H1 (cell line): ENCODE data around the gene TROAP. TPM values are rescaled to one million over a fixed set of nuclear protein-coding genes. Genes with fewer than 3 reads are reported as not detected.

ENCODE experiments used
- JUND ChIP-seq: IDR thresholded peaks from 2 replicates; pipeline ENCODE4 v1.6.1; 2011; ENCODE audit warnings: mild to moderate bottlenecking, improper control_type of control experiment, low read length
- KDM1A ChIP-seq: fragments of 200-600, 300-600 bp; sonication (generic); IDR thresholded peaks from 2 replicates; pipeline ENCODE4 v1.7.1; 2016; ENCODE audit warnings: mild to moderate bottlenecking, low read length, borderline replicate concordance
- SIN3A ChIP-seq, 2 experiments: IDR thresholded peaks in 1 of 2; conservative IDR thresholded peaks in 1 of 2; 2 replicates each; pipeline ENCODE4 v1.6.1; 2011 to 2012; ENCODE audit warnings: low read length in 2 of 2, improper control_type of control experiment in 1 of 2, low read depth in 1 of 2, mild to moderate bottlenecking in 1 of 2
- SP4 ChIP-seq: IDR thresholded peaks from 2 replicates; pipeline ENCODE4 v1.6.1; 2012; ENCODE audit warnings: low read length, inconsistent platforms
- YY1 ChIP-seq: IDR thresholded peaks from 2 replicates; pipeline ENCODE4 v1.6.1; 2011; ENCODE audit warnings: low read depth, mild to moderate bottlenecking, low read length
- polyA plus RNA-seq, 7 experiments: library from polyadenylated mRNA; depleted of rRNA in 3 of 7; stranded (reverse) in 5 of 7; unstranded in 2 of 7; fragments of >200 nt in 5 of 7; fragments of 200-250 nt in 2 of 7; gene quantifications; 1 replicate in 5 of 7; 2 replicates in 1 of 7; 4 replicates in 1 of 7; pipeline versions ENCODE4 v1.2.1 to v1.2.3, GENCODE V29; 2011 to 2013; ENCODE audit warnings: missing spikeins in 2 of 7, mixed read lengths in 2 of 7
- total RNA-seq: library from RNA; stranded (reverse); fragmentation: NEBNext Ultra II Directional; extraction: Animal tissue kit (Norgen Biotek cat#: 25700); gene quantifications from 2 replicates; pipeline ENCODE4 v1.2.1, GENCODE V29; 2021
- TF ChIP-seq, protein P1 (sequence below): fragments of 300-600 bp; sonication (generic); IDR thresholded peaks from 2 replicates; pipeline ENCODE4 v1.7.1; 2012; ENCODE audit warnings: low read length, moderate library complexity, mild to moderate bottlenecking, inconsistent platforms; ENCODE audit not compliant: insufficient replicate concordance
- TF ChIP-seq, protein P2 (sequence below), 3 experiments: IDR thresholded peaks; 1 replicate in 2 of 3; 2 replicates in 1 of 3; pipeline versions ENCODE4 v1.5.1 to v1.6.1; 2011; ENCODE audit warnings: low read length in 3 of 3, mild to moderate bottlenecking in 3 of 3, inconsistent platforms in 2 of 3, low read depth in 1 of 3, moderate library complexity in 1 of 3; ENCODE audit not compliant: insufficient read depth in 1 of 3; ENCODE audit errors: control extremely low read depth in 1 of 3

Gene TROAP
- total and polyA plus RNA-seq, 2 of the 8 experiments (the other 6 are each of a cell fraction or from before 2014, with no cell fraction given): 36.7 to 52.0 TPM

DNA sequence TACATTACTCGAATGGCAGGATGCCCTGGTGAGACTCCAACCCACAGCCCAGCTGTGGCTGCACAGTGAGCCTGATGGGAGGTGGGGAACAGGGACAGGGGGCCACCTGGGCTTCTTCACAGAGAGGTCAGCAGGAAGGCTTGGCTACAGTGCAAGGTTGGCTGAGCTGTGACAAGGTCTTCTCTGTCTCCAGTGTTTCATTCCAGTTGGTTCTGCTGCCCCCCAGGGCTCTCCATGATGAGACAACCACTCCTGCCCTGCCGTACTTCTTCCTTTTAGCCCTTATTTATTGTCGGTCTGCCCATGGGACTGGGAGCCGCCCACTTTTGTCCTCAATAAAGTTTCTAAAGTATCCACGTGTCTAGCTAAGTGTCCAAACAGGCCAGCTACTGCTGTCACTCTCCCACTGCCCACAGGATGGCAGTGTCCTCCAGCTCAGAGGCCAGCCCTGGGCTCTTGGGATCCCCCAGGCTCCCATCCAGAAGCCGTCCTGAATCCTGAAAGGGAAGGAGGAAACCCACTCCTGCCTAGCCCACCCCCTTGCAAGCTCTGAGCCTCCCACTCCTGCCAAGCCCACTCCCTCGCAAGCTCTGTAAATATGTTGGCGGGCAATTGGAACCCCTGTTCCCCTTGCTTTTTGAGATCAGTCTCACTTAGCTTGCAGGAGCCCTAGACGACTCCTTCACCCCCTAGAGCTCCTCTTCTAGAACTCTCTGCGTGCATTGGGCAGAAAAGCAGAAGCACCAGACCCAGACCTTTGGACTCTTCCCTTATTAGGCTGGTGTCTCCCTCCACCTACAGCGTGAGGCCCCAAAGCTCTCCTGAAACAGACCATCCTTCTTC is 8.5 kb downstream of the TROAP start (continued):
- TF ChIP-seq JUND: no peak
- TF ChIP-seq, protein P1, sequence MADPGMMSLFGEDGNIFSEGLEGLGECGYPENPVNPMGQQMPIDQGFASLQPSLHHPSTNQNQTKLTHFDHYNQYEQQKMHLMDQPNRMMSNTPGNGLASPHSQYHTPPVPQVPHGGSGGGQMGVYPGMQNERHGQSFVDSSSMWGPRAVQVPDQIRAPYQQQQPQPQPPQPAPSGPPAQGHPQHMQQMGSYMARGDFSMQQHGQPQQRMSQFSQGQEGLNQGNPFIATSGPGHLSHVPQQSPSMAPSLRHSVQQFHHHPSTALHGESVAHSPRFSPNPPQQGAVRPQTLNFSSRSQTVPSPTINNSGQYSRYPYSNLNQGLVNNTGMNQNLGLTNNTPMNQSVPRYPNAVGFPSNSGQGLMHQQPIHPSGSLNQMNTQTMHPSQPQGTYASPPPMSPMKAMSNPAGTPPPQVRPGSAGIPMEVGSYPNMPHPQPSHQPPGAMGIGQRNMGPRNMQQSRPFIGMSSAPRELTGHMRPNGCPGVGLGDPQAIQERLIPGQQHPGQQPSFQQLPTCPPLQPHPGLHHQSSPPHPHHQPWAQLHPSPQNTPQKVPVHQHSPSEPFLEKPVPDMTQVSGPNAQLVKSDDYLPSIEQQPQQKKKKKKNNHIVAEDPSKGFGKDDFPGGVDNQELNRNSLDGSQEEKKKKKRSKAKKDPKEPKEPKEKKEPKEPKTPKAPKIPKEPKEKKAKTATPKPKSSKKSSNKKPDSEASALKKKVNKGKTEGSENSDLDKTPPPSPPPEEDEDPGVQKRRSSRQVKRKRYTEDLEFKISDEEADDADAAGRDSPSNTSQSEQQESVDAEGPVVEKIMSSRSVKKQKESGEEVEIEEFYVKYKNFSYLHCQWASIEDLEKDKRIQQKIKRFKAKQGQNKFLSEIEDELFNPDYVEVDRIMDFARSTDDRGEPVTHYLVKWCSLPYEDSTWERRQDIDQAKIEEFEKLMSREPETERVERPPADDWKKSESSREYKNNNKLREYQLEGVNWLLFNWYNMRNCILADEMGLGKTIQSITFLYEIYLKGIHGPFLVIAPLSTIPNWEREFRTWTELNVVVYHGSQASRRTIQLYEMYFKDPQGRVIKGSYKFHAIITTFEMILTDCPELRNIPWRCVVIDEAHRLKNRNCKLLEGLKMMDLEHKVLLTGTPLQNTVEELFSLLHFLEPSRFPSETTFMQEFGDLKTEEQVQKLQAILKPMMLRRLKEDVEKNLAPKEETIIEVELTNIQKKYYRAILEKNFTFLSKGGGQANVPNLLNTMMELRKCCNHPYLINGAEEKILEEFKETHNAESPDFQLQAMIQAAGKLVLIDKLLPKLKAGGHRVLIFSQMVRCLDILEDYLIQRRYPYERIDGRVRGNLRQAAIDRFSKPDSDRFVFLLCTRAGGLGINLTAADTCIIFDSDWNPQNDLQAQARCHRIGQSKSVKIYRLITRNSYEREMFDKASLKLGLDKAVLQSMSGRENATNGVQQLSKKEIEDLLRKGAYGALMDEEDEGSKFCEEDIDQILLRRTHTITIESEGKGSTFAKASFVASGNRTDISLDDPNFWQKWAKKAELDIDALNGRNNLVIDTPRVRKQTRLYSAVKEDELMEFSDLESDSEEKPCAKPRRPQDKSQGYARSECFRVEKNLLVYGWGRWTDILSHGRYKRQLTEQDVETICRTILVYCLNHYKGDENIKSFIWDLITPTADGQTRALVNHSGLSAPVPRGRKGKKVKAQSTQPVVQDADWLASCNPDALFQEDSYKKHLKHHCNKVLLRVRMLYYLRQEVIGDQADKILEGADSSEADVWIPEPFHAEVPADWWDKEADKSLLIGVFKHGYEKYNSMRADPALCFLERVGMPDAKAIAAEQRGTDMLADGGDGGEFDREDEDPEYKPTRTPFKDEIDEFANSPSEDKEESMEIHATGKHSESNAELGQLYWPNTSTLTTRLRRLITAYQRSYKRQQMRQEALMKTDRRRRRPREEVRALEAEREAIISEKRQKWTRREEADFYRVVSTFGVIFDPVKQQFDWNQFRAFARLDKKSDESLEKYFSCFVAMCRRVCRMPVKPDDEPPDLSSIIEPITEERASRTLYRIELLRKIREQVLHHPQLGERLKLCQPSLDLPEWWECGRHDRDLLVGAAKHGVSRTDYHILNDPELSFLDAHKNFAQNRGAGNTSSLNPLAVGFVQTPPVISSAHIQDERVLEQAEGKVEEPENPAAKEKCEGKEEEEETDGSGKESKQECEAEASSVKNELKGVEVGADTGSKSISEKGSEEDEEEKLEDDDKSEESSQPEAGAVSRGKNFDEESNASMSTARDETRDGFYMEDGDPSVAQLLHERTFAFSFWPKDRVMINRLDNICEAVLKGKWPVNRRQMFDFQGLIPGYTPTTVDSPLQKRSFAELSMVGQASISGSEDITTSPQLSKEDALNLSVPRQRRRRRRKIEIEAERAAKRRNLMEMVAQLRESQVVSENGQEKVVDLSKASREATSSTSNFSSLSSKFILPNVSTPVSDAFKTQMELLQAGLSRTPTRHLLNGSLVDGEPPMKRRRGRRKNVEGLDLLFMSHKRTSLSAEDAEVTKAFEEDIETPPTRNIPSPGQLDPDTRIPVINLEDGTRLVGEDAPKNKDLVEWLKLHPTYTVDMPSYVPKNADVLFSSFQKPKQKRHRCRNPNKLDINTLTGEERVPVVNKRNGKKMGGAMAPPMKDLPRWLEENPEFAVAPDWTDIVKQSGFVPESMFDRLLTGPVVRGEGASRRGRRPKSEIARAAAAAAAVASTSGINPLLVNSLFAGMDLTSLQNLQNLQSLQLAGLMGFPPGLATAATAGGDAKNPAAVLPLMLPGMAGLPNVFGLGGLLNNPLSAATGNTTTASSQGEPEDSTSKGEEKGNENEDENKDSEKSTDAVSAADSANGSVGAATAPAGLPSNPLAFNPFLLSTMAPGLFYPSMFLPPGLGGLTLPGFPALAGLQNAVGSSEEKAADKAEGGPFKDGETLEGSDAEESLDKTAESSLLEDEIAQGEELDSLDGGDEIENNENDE: no peak
- no peak for TF ChIP-seq YY1
- peak in 1 of 2 experiments; percentile 74; a peak in 1 of 4 replicates for TF ChIP-seq SIN3A (conservative IDR thresholded peaks at IDR 0.05 in 1 of 2, IDR thresholded peaks at IDR 0.05 in 1 of 2; ENCODE audit: low read depth in 1 of 2, low read length in 2 of 2)
- TF ChIP-seq SP4: no peak
- TF ChIP-seq KDM1A: no peak
- TF ChIP-seq, protein P2, sequence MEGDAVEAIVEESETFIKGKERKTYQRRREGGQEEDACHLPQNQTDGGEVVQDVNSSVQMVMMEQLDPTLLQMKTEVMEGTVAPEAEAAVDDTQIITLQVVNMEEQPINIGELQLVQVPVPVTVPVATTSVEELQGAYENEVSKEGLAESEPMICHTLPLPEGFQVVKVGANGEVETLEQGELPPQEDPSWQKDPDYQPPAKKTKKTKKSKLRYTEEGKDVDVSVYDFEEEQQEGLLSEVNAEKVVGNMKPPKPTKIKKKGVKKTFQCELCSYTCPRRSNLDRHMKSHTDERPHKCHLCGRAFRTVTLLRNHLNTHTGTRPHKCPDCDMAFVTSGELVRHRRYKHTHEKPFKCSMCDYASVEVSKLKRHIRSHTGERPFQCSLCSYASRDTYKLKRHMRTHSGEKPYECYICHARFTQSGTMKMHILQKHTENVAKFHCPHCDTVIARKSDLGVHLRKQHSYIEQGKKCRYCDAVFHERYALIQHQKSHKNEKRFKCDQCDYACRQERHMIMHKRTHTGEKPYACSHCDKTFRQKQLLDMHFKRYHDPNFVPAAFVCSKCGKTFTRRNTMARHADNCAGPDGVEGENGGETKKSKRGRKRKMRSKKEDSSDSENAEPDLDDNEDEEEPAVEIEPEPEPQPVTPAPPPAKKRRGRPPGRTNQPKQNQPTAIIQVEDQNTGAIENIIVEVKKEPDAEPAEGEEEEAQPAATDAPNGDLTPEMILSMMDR (IDR thresholded peaks at IDR 0.05; ENCODE audit: control extremely low read depth in 1 of 3, insufficient read depth in 1 of 3, low read depth in 1 of 3, low read length in 3 of 3): peak; percentile 86 to 89 (median 88)
